Stimulated activated CD4-positive, alpha-beta T cell treated with anti-CD3 and anti-CD28 coated beads, Interleukin-15, amount 100 ng/mL, for 1 hour (primary cell): Measurements from ENCODE around the gene JMJD1C.

Source experiments
- DNase-seq, 2 donors: peaks; one replicate each; pipeline ENCODE4 v3.0.0-alpha.2; 2020; ENCODE audit warnings: low read depth in 1 of 2, low spot score in 1 of 2

The JMJD1C gene

GRCh38 chr10:63264617-63265221 lies 201.1 kb downstream of the JMJD1C start:
- no peak for DNase-seq

GRCh38 chr10:63262430-63263073 lies 203.2 kb downstream of the JMJD1C start:
- DNase-seq, result no peak

- DNase-seq, result no peak
Observed at GRCh38 chr10:63261496-63261895, 204.3 kb downstream of the JMJD1C start.

- no peak for DNase-seq
Observed at GRCh38 chr10:63260860-63261251, 204.9 kb downstream of the JMJD1C start.

GRCh38 chr10:63260103-63260859 lies 205.5 kb downstream of the JMJD1C start:
- no peak for DNase-seq

- no peak for DNase-seq
Observed at GRCh38 chr10:63258920-63259678, 206.7 kb downstream of the JMJD1C start.

GRCh38 chr10:63257778-63258177 lies 208.0 kb downstream of the JMJD1C start:
- no peak for DNase-seq

- DNase-seq, result no peak
Observed at GRCh38 chr10:63256009-63256773, 209.6 kb downstream of the JMJD1C start.

- DNase-seq, result no peak
Observed at GRCh38 chr10:63255316-63255715, 210.5 kb downstream of the JMJD1C start.

- no peak for DNase-seq
Observed at GRCh38 chr10:63253040-63253439, 212.7 kb downstream of the JMJD1C start.

- DNase-seq, result no peak
Observed at GRCh38 chr10:63252095-63252762, 213.5 kb downstream of the JMJD1C start.

- DNase-seq, result no peak
Observed at GRCh38 chr10:63250032-63250431, 215.7 kb downstream of the JMJD1C start.

- no peak for DNase-seq
Observed at GRCh38 chr10:63247771-63248170, 218.0 kb downstream of the JMJD1C start.

GRCh38 chr10:63246356-63246755 lies 219.4 kb downstream of the JMJD1C start:
- no peak for DNase-seq

GRCh38 chr10:63241841-63242281 lies 223.9 kb downstream of the JMJD1C start:
- no peak for DNase-seq

- DNase-seq, result no peak
Observed at GRCh38 chr10:63240807-63241206, 225.0 kb downstream of the JMJD1C start.

- DNase-seq, result no peak
Observed at GRCh38 chr10:63238501-63238900, 227.3 kb downstream of the JMJD1C start.

GRCh38 chr10:63237396-63237795 lies 228.4 kb downstream of the JMJD1C start:
- no peak for DNase-seq

- no peak for DNase-seq
Observed at GRCh38 chr10:63236113-63236935, 229.5 kb downstream of the JMJD1C start.
